ENCODE results near the gene CYTH1.

The CYTH1 gene

GRCh38 chr17:78676412-78677302, 105.4 kb downstream of the CYTH1 start:
- no peak overlapping the region for H2AFZ ChIP-seq (ENCODE audit: low read length)
- no peaks in the 10 kb centered on the region for H3K9me3 ChIP-seq (ENCODE audit: low read length)
- no peaks in the 10 kb centered on the region for H3K36me3 ChIP-seq (ENCODE audit: insufficient read depth, low read length)
- no peak overlapping the region for H3K4me2 ChIP-seq (ENCODE audit: low read length)
- no peaks in the 10 kb centered on the region for H3K9me2 ChIP-seq (ENCODE audit: low read depth, low read length)
- no peak overlapping the region for H3K9ac ChIP-seq (ENCODE audit: low read length)
- H3K4me1 ChIP-seq (ENCODE audit: insufficient read depth, low read length, severe bottlenecking) = no peaks in the 10 kb centered on the region
- TF ChIP-seq EZH2 (IDR thresholded peaks at IDR 0.05; ENCODE audit: borderline replicate concordance, low read length) = no peak
- TF ChIP-seq, protein P1, sequence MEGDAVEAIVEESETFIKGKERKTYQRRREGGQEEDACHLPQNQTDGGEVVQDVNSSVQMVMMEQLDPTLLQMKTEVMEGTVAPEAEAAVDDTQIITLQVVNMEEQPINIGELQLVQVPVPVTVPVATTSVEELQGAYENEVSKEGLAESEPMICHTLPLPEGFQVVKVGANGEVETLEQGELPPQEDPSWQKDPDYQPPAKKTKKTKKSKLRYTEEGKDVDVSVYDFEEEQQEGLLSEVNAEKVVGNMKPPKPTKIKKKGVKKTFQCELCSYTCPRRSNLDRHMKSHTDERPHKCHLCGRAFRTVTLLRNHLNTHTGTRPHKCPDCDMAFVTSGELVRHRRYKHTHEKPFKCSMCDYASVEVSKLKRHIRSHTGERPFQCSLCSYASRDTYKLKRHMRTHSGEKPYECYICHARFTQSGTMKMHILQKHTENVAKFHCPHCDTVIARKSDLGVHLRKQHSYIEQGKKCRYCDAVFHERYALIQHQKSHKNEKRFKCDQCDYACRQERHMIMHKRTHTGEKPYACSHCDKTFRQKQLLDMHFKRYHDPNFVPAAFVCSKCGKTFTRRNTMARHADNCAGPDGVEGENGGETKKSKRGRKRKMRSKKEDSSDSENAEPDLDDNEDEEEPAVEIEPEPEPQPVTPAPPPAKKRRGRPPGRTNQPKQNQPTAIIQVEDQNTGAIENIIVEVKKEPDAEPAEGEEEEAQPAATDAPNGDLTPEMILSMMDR (IDR thresholded peaks at IDR 0.05; ENCODE audit: low read length) = no peak
- H3K27me3 ChIP-seq (ENCODE audit: insufficient read depth, low read length) = no peaks in the 10 kb centered on the region
- no peaks in the 10 kb centered on the region for H3F3A ChIP-seq (ENCODE audit: insufficient read depth, low read length)
- no peak overlapping the region for H3K27ac ChIP-seq (ENCODE audit: low read depth, low read length, poor library complexity, severe bottlenecking)
- H3K79me2 ChIP-seq (ENCODE audit: insufficient read depth, low read length) = no peaks in the 10 kb centered on the region
- H4K20me1 ChIP-seq (ENCODE audit: insufficient read depth, low read length) = no peaks in the 10 kb centered on the region
- H3K4me3 ChIP-seq (ENCODE audit: low read depth, low read length, poor library complexity, severe bottlenecking) = no peak overlapping the region

DNA sequence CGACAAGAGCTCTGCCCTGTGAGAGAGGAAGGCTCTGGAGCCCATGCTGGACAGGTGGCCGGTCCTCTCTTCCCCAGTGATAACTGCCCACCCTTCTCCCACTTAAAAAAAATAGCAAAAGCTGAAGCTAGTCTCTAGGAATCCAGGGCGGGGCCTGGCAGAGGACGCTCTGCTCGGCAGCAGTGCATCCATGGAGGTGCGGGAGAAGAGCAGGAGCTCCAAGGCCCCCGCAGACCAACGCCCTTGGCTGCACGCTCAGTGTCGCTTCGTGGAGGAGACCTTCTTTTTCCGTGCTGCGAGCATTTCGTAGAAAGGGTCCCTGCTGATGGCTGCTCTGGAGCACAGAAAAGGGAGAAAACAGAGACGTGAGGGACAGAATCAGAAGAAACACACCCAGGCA, 106.2 kb downstream of the CYTH1 start:
- H3K36me3 ChIP-seq (ENCODE audit: insufficient read depth, low read length) = no peaks in the 10 kb centered on the region

GRCh38 chr17:78675316-78675616, 106.8 kb downstream of the CYTH1 start:
- Histone ChIP-seq H3K36me3 (ENCODE audit: insufficient read depth, low read length) (no peaks in the 10 kb centered on the region), H3K79me2 (ENCODE audit: insufficient read depth, low read length) (no peaks in the 10 kb centered on the region), H3K27ac (ENCODE audit: low read depth, low read length, poor library complexity, severe bottlenecking) (no peak overlapping the region), H4K20me1 (ENCODE audit: insufficient read depth, low read length) (no peaks in the 10 kb centered on the region), H3K4me2 (ENCODE audit: low read length) (no peak overlapping the region), H2AFZ (ENCODE audit: low read length) (no peak overlapping the region), H3F3A (ENCODE audit: insufficient read depth, low read length) (no peaks in the 10 kb centered on the region), H3K4me1 (ENCODE audit: insufficient read depth, low read length, severe bottlenecking) (no peaks in the 10 kb centered on the region), H3K9ac (ENCODE audit: low read length) (no peak overlapping the region), H3K27me3 (ENCODE audit: insufficient read depth, low read length) (no peaks in the 10 kb centered on the region), H3K9me2 (ENCODE audit: low read depth, low read length) (no peaks in the 10 kb centered on the region), H3K9me3 (ENCODE audit: low read length) (no peaks in the 10 kb centered on the region), H3K4me3 (ENCODE audit: low read depth, low read length, poor library complexity, severe bottlenecking) (no peak overlapping the region)
- TF ChIP-seq, protein P1 (IDR thresholded peaks at IDR 0.05; ENCODE audit: low read length) = no peak
- TF ChIP-seq EZH2 (IDR thresholded peaks at IDR 0.05; ENCODE audit: borderline replicate concordance, low read length) = no peak

More for the DNA sequence above, 106.2 kb downstream of the CYTH1 start:
- H3K9me2 ChIP-seq (ENCODE audit: low read depth, low read length) = no peaks in the 10 kb centered on the region
- no peak overlapping the region for H2AFZ ChIP-seq (ENCODE audit: low read length)
- H3F3A ChIP-seq (ENCODE audit: insufficient read depth, low read length) = no peaks in the 10 kb centered on the region
- H3K27me3 ChIP-seq (ENCODE audit: insufficient read depth, low read length) = no peaks in the 10 kb centered on the region
- H3K4me1 ChIP-seq (ENCODE audit: insufficient read depth, low read length, severe bottlenecking) = no peaks in the 10 kb centered on the region
- H3K9ac ChIP-seq (ENCODE audit: low read length) = no peak overlapping the region
- no peaks in the 10 kb centered on the region for H3K79me2 ChIP-seq (ENCODE audit: insufficient read depth, low read length)
- no peak overlapping the region for H3K4me3 ChIP-seq (ENCODE audit: low read depth, low read length, poor library complexity, severe bottlenecking)
- TF ChIP-seq, protein P1 (IDR thresholded peaks at IDR 0.05; ENCODE audit: low read length) = no peak
- no peak for TF ChIP-seq EZH2 (IDR thresholded peaks at IDR 0.05; ENCODE audit: borderline replicate concordance, low read length)
- H3K27ac ChIP-seq (ENCODE audit: low read depth, low read length, poor library complexity, severe bottlenecking) = no peak overlapping the region
- no peaks in the 10 kb centered on the region for H4K20me1 ChIP-seq (ENCODE audit: insufficient read depth, low read length)
- no peaks in the 10 kb centered on the region for H3K9me3 ChIP-seq (ENCODE audit: low read length)
- H3K4me2 ChIP-seq (ENCODE audit: low read length) = no peak overlapping the region
